ENCODE data around the gene NDRG3. TPM values are rescaled to one million over a fixed set of nuclear protein-coding genes. Genes with fewer than 3 reads are reported as not detected.

Gene NDRG3
- total and polyA plus RNA-seq, 2 of the 8 experiments (the other 6 are each of a cell fraction or from before 2014, with no cell fraction given): 25.7 to 32.3 TPM

- TF ChIP-seq RNF2 (IDR thresholded peaks at IDR 0.05; ENCODE audit: borderline replicate concordance, low read depth, low read length, missing control alignments, poor library complexity, severe bottlenecking) (no peak), BCL11A (IDR thresholded peaks at IDR 0.05; ENCODE audit: low read depth in 2 of 2, low read length in 2 of 2) (no peak), SIN3A (conservative IDR thresholded peaks at IDR 0.05 in 1 of 2, IDR thresholded peaks at IDR 0.05 in 1 of 2; ENCODE audit: low read depth in 1 of 2, low read length in 2 of 2) (no peak), TAF1 (IDR thresholded peaks at IDR 0.05; ENCODE audit: low read depth, low read length) (peak; percentile 64; the same call in 1 of the 2 replicates), EZH2 (IDR thresholded peaks at IDR 0.05; ENCODE audit: low read depth, low read length, severe bottlenecking) (no peak), TBP (IDR thresholded peaks at IDR 0.05; ENCODE audit: low read depth, low read length) (peak; percentile 15; the same call in 1 of the 2 replicates), SRF (IDR thresholded peaks at IDR 0.05; ENCODE audit: low read depth, low read length) (no peak), SP2 (IDR thresholded peaks at IDR 0.05; ENCODE audit: low read length) (no peak), BRCA1 (IDR thresholded peaks at IDR 0.05; ENCODE audit: low read depth, low read length) (no peak), KDM4A (IDR thresholded peaks at IDR 0.05; ENCODE audit: low read depth, low read length, severe bottlenecking) (peak; percentile 20), SIX5 (IDR thresholded peaks at IDR 0.05; ENCODE audit: low read depth, low read length) (peak; percentile 56), POLR2A (IDR thresholded peaks at IDR 0.05; ENCODE audit: control extremely low read depth in 1 of 2, low read depth in 2 of 2, low read length in 2 of 2) (peak in 1 of 2 experiments; percentile 28; a peak in 1 of 3 replicates), EP300 (IDR thresholded peaks at IDR 0.05; ENCODE audit: borderline replicate concordance in 1 of 2, low read depth in 2 of 2, low read length in 2 of 2) (no peak), KDM5A (IDR thresholded peaks at IDR 0.05; ENCODE audit: low read length) (no peak), RXRA (IDR thresholded peaks at IDR 0.05; ENCODE audit: insufficient read depth, low read depth, low read length) (no peak), CBX5 (IDR thresholded peaks at IDR 0.05; ENCODE audit: low read depth, low read length) (no peak), EGR1 (IDR thresholded peaks at IDR 0.05; ENCODE audit: borderline replicate concordance, low read depth, low read length) (no peak), CREB1 (IDR thresholded peaks at IDR 0.05) (peak; percentile 75)
Measured at GRCh38 chr20:36745927-36746659, at the start of gene NDRG3 (continued).

Data from H1 (cell line).